HepG2 (cell line): ENCODE measurements around the gene CHMP6. TPM values are rescaled to one million over a fixed set of nuclear protein-coding genes. Genes with fewer than 3 reads are reported as not detected.

Experiments
- ARNT2 ChIP-seq: sonication (generic); formaldehyde crosslinking; IDR thresholded peaks from 2 replicates; pipeline ENCODE4 v1.8.0; 2022; ENCODE audit warnings: mild to moderate bottlenecking, low read depth, missing genetic modification reagents, moderate library complexity
- ASH2L ChIP-seq: fragments of 300-600, 200-600 bp; sonication (generic); IDR thresholded peaks from 2 replicates; pipeline ENCODE4 v1.7.0; 2017; ENCODE audit warnings: low read depth, mild to moderate bottlenecking, moderate library complexity, mixed read lengths, low read length; ENCODE audit not compliant: insufficient read length
- ELF3 ChIP-seq: IDR thresholded peaks from 2 replicates; pipeline ENCODE4 v1.6.1; 2016; ENCODE audit warnings: missing genetic modification reagents, missing compliant biosample characterization
- KDM1A ChIP-seq: IDR thresholded peaks from 2 replicates; pipeline ENCODE4 v1.6.1; 2016; ENCODE audit warnings: missing compliant biosample characterization
- REL ChIP-seq: sonication (generic); formaldehyde crosslinking; conservative IDR thresholded peaks from 2 replicates; pipeline ENCODE4 v1.8.0; 2022; ENCODE audit warnings: mild to moderate bottlenecking, missing genetic modification reagents, moderate library complexity
- THYN1 ChIP-seq: sonication (generic); formaldehyde crosslinking; IDR thresholded peaks from 2 replicates; pipeline ENCODE4 v1.8.1; 2023; ENCODE audit warnings: low read depth, mild to moderate bottlenecking, moderate library complexity, missing genetic modification reagents, borderline replicate concordance
- ZEB1 ChIP-seq: IDR thresholded peaks from 2 replicates; pipeline ENCODE4 v1.6.1; 2012; ENCODE audit warnings: mild to moderate bottlenecking, low read depth, inconsistent platforms; ENCODE audit not compliant: insufficient replicate concordance
- ZFP41 ChIP-seq: sonication (generic); formaldehyde crosslinking; IDR thresholded peaks from 2 replicates; pipeline ENCODE4 v1.4.0; 2020; ENCODE audit warnings: mild to moderate bottlenecking, missing genetic modification reagents, borderline replicate concordance
- ZNF788 ChIP-seq: sonication (generic); formaldehyde crosslinking; IDR thresholded peaks from 2 replicates; pipeline ENCODE4 v1.5.0; 2020; ENCODE audit warnings: mild to moderate bottlenecking, missing genetic modification reagents, borderline replicate concordance
- ZNF839 ChIP-seq: sonication (generic); formaldehyde crosslinking; IDR thresholded peaks from 2 replicates; pipeline ENCODE4 v1.4.0; 2020; ENCODE audit warnings: missing genetic modification reagents, mild to moderate bottlenecking, borderline replicate concordance
- polyA plus RNA-seq, 8 experiments: library from polyadenylated mRNA; depleted of rRNA in 3 of 8; stranded (reverse) in 7 of 8; unstranded in 1 of 8; fragments of >200 nt; fragmentation: Illumina TruSeq in 4 of 8; extraction: Trizol in 4 of 8; gene quantifications; 2 replicates each; pipeline versions ENCODE4 v1.2.1 to v1.2.3, GENCODE V29; 2011 to 2016; ENCODE audit warnings: low read depth in 4 of 8, missing spikeins in 1 of 8, mixed read lengths in 1 of 8; ENCODE audit not compliant: insufficient read depth in 1 of 8
- total RNA-seq, 5 experiments: library from RNA; depleted of rRNA; stranded (reverse); fragments of >200 nt; fragmentation: Illumina TruSeq; extraction: Trizol; gene quantifications; 2 replicates each; pipeline ENCODE4 v1.2.3, GENCODE V29; 2016; ENCODE audit warnings: low read depth in 1 of 5
- TF ChIP-seq, protein P1 (sequence below): sonication (generic); formaldehyde crosslinking; IDR thresholded peaks from 2 replicates; pipeline ENCODE4 v1.4.0; 2020; ENCODE audit warnings: missing genetic modification reagents
- TF ChIP-seq, protein P2 (sequence below): sonication (generic); formaldehyde crosslinking; IDR thresholded peaks from 2 replicates; pipeline ENCODE4 v1.4.0; 2020; ENCODE audit warnings: missing genetic modification reagents, borderline replicate concordance
- TF ChIP-seq, protein P3 (sequence below): sonication (generic); formaldehyde crosslinking; IDR thresholded peaks from 2 replicates; pipeline ENCODE4 v1.4.0; 2020; ENCODE audit warnings: missing genetic modification reagents
- TF ChIP-seq, protein P4 (sequence below): sonication (generic); formaldehyde crosslinking; IDR thresholded peaks from 2 replicates; pipeline ENCODE4 v1.4.0; 2020; ENCODE audit warnings: missing genetic modification reagents
- TF ChIP-seq, protein P5 (sequence below): sonication (generic); IDR thresholded peaks from 2 replicates; pipeline ENCODE4 v1.6.1; 2016; ENCODE audit warnings: low read depth, borderline replicate concordance

Gene CHMP6
- total and polyA plus RNA-seq, 2 of the 13 experiments (the other 11 are each of a cell fraction or from before 2014, with no cell fraction given) = 11.1 to 24.2 TPM

DNA sequence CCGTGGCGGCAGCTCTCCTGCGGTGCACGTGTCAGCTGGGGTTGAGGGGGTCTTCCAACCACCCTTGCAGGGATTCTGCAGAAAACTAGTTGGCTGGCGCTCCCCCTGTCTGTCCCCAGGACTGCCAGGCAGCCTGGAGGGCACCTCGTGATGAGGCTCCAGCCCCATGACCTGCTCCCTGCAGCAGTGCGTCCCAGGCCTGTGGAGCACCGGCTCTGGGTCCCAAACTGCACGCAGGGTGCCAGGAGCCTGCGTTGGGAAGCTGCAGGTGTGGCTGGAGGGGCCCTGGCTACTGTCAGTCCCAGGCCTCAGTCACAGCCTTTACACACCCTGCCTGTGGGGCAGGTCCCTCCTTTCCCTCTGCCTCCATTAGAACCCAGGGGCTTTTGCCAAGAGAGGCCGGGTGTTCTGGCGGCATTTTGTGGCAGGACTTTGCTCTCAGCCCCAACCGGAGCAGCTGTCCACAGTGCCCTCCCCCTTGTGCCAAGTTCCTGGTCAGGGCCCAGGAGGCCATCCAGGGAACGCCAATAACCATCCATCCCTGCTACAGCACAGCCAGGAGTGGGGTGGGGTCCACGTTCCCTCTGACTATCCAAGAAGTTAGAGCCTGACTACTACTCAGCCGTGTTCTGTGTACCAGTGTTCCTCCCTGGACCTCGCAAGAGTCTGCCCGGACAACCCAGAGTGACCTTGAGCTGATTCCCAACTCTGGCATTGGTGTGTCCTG lies 9.2 kb downstream of the CHMP6 start (continued):
- TF ChIP-seq, protein P1, sequence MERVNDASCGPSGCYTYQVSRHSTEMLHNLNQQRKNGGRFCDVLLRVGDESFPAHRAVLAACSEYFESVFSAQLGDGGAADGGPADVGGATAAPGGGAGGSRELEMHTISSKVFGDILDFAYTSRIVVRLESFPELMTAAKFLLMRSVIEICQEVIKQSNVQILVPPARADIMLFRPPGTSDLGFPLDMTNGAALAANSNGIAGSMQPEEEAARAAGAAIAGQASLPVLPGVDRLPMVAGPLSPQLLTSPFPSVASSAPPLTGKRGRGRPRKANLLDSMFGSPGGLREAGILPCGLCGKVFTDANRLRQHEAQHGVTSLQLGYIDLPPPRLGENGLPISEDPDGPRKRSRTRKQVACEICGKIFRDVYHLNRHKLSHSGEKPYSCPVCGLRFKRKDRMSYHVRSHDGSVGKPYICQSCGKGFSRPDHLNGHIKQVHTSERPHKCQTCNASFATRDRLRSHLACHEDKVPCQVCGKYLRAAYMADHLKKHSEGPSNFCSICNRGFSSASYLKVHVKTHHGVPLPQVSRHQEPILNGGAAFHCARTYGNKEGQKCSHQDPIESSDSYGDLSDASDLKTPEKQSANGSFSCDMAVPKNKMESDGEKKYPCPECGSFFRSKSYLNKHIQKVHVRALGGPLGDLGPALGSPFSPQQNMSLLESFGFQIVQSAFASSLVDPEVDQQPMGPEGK (CRISPR knock-in tag) = peak; percentile 61; the same call in 1 of the 2 replicates
- TF ChIP-seq ZNF839 (CRISPR knock-in tag) (no peak; the same call in 1 of the 2 replicates), THYN1 (CRISPR knock-in tag) (no peak), REL (CRISPR knock-in tag) (no peak), ZFP41 (CRISPR knock-in tag) (no peak), ELF3 (no peak), ARNT2 (CRISPR knock-in tag) (no peak), KDM1A (CRISPR knock-in tag) (no peak), ASH2L (no peak), ZEB1 (no peak), ZNF788 (no peak)
- TF ChIP-seq, protein P2, sequence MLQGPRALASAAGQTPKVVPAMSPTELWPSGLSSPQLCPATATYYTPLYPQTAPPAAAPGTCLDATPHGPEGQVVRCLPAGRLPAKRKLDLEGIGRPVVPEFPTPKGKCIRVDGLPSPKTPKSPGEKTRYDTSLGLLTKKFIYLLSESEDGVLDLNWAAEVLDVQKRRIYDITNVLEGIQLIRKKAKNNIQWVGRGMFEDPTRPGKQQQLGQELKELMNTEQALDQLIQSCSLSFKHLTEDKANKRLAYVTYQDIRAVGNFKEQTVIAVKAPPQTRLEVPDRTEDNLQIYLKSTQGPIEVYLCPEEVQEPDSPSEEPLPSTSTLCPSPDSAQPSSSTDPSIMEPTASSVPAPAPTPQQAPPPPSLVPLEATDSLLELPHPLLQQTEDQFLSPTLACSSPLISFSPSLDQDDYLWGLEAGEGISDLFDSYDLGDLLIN (CRISPR knock-in tag) = no peak
- TF ChIP-seq, protein P3, sequence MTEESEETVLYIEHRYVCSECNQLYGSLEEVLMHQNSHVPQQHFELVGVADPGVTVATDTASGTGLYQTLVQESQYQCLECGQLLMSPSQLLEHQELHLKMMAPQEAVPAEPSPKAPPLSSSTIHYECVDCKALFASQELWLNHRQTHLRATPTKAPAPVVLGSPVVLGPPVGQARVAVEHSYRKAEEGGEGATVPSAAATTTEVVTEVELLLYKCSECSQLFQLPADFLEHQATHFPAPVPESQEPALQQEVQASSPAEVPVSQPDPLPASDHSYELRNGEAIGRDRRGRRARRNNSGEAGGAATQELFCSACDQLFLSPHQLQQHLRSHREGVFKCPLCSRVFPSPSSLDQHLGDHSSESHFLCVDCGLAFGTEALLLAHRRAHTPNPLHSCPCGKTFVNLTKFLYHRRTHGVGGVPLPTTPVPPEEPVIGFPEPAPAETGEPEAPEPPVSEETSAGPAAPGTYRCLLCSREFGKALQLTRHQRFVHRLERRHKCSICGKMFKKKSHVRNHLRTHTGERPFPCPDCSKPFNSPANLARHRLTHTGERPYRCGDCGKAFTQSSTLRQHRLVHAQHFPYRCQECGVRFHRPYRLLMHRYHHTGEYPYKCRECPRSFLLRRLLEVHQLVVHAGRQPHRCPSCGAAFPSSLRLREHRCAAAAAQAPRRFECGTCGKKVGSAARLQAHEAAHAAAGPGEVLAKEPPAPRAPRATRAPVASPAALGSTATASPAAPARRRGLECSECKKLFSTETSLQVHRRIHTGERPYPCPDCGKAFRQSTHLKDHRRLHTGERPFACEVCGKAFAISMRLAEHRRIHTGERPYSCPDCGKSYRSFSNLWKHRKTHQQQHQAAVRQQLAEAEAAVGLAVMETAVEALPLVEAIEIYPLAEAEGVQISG = no peak
- TF ChIP-seq, protein P4, sequence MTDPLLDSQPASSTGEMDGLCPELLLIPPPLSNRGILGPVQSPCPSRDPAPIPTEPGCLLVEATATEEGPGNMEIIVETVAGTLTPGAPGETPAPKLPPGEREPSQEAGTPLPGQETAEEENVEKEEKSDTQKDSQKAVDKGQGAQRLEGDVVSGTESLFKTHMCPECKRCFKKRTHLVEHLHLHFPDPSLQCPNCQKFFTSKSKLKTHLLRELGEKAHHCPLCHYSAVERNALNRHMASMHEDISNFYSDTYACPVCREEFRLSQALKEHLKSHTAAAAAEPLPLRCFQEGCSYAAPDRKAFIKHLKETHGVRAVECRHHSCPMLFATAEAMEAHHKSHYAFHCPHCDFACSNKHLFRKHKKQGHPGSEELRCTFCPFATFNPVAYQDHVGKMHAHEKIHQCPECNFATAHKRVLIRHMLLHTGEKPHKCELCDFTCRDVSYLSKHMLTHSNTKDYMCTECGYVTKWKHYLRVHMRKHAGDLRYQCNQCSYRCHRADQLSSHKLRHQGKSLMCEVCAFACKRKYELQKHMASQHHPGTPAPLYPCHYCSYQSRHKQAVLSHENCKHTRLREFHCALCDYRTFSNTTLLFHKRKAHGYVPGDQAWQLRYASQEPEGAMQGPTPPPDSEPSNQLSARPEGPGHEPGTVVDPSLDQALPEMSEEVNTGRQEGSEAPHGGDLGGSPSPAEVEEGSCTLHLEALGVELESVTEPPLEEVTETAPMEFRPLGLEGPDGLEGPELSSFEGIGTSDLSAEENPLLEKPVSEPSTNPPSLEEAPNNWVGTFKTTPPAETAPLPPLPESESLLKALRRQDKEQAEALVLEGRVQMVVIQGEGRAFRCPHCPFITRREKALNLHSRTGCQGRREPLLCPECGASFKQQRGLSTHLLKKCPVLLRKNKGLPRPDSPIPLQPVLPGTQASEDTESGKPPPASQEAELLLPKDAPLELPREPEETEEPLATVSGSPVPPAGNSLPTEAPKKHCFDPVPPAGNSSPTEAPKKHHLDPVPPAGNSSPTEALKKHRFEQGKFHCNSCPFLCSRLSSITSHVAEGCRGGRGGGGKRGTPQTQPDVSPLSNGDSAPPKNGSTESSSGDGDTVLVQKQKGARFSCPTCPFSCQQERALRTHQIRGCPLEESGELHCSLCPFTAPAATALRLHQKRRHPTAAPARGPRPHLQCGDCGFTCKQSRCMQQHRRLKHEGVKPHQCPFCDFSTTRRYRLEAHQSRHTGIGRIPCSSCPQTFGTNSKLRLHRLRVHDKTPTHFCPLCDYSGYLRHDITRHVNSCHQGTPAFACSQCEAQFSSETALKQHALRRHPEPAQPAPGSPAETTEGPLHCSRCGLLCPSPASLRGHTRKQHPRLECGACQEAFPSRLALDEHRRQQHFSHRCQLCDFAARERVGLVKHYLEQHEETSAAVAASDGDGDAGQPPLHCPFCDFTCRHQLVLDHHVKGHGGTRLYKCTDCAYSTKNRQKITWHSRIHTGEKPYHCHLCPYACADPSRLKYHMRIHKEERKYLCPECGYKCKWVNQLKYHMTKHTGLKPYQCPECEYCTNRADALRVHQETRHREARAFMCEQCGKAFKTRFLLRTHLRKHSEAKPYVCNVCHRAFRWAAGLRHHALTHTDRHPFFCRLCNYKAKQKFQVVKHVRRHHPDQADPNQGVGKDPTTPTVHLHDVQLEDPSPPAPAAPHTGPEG (CRISPR knock-in tag) = no peak
- TF ChIP-seq, protein P5, sequence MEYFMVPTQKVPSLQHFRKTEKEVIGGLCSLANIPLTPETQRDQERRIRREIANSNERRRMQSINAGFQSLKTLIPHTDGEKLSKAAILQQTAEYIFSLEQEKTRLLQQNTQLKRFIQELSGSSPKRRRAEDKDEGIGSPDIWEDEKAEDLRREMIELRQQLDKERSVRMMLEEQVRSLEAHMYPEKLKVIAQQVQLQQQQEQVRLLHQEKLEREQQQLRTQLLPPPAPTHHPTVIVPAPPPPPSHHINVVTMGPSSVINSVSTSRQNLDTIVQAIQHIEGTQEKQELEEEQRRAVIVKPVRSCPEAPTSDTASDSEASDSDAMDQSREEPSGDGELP = peak; percentile 79; the same call in 1 of the 2 replicates
